Upper lobe of left lung (tissue), 4 donors: ENCODE results near the gene COL6A6.

Experiments
- EP300 ChIP-seq, 4 donors: sonication (generic); formaldehyde crosslinking; IDR thresholded peaks; one replicate each; pipeline ENCODE4 v1.5.1; 2017; ENCODE audit warnings: antibody characterized with exemption in 4 of 4, control low read depth in 2 of 4
- POLR2A ChIP-seq, 4 donors: fragments of 450-650 bp; IDR thresholded peaks; one replicate each; pipeline ENCODE4 v1.5.1; 2016 to 2017; ENCODE audit warnings: antibody characterized with exemption in 4 of 4, mild to moderate bottlenecking in 2 of 4

DNA sequence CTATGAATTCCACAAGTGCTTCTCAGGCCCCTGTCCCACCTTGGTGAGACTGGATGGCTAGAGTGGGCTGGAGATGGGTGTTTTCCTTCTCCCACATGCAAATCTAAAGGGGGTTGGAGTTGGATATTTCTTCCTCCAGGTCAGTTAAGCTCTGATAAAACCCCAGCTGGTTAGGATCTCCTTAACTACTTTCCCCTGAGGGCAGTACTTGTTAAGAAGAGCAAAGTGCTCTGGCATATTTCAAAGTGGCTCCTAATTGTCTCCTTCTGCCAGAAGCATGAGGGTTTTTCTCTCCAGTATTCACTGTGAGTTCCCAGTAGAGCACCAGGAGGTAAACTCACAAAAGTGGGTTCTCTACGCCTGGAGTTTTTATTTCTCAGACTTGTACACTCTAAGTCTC, 31.4 kb downstream of the COL6A6 start:
- TF ChIP-seq EP300 (IDR thresholded peaks at IDR 0.05) (no peak), POLR2A (IDR thresholded peaks at IDR 0.05) (no peak)
